ENCODE data around the gene MAPK4. TPM values are rescaled to one million over a fixed set of nuclear protein-coding genes. Genes with fewer than 3 reads are reported as not detected.
"Not testable (repeated sequence)": the region's sequence is repeated elsewhere in the genome, so short reads cannot be mapped to it uniquely, and the experiment has no call there.

The MAPK4 gene
- not detected in 2 replicates for total RNA-seq

DNA sequence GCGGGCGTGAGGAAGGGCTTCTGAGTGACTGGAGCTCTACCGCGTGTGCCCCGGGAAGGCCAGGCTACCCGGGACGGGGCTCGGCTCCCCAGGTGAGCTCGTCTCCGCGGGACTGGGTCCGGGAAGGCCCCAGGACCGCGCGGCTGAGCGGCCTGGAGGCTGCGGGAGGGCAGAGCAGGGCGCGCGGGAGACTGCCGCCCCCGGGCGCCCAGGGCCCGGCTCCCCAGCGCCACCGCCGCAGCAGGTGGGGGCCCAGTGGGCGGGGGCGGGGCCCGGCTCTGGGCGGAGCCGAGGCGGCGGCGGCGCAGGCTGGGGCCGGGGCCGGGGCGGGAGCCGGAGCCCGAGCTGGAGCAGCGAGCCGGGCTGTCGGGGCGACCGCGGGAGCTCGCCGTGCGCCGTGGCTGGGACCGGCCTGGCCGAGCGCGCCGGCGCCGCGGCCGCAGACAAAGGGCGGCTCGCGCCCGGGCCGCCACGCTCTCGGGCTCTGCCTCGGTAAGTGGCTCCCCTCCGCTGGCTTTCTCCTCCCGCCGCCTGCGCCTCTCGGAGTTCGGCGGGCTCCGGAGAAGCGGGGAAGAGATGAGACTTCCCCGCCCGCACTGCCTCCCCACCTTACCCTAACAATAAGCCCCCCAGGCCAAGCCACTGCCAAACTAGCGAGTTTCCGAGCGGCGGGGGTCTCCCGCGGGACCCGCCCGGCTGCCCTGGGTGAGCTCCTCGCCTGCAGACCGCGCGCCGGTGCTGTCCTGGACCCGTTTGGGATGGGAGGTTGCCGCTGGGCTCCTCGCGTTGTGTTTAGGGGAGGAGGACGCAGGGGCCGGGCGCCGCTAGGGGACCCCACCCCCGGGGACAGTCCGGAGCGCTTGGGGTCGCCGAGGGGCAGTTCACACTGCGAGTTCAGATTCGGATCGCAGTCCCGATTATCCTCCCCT, at the start of gene MAPK4:
Gene MAPK4 (plus strand): TSS at position 336 of the 929 bp plus-strand sequence. CDS start 103,872 bp downstream, outside the sequence.
- TF ChIP-seq, protein P1, sequence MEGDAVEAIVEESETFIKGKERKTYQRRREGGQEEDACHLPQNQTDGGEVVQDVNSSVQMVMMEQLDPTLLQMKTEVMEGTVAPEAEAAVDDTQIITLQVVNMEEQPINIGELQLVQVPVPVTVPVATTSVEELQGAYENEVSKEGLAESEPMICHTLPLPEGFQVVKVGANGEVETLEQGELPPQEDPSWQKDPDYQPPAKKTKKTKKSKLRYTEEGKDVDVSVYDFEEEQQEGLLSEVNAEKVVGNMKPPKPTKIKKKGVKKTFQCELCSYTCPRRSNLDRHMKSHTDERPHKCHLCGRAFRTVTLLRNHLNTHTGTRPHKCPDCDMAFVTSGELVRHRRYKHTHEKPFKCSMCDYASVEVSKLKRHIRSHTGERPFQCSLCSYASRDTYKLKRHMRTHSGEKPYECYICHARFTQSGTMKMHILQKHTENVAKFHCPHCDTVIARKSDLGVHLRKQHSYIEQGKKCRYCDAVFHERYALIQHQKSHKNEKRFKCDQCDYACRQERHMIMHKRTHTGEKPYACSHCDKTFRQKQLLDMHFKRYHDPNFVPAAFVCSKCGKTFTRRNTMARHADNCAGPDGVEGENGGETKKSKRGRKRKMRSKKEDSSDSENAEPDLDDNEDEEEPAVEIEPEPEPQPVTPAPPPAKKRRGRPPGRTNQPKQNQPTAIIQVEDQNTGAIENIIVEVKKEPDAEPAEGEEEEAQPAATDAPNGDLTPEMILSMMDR (IDR thresholded peaks at IDR 0.05; ENCODE audit: extremely low read depth, low read depth, low read length) = no peak
- Histone ChIP-seq H3K27me3 (ENCODE audit: insufficient read depth, low read length) (peaks cover 38% of the 10 kb centered on the region), H3K36me3 (ENCODE audit: insufficient read depth, low read length) (no peaks in the 10 kb centered on the region), H3K4me1 (ENCODE audit: insufficient read depth, low read length) (no peaks in the 10 kb centered on the region), H2AFZ (ENCODE audit: low read length) (no peak within 1 kb of the TSS), H3K27ac (ENCODE audit: low read depth, low read length) (no peak within 1 kb of the TSS), H3K4me2 (ENCODE audit: insufficient read depth, low read length) (peak within 1 kb of the TSS; percentile 48), H3K79me2 (ENCODE audit: insufficient read depth, low read length) (no peaks in the 10 kb centered on the region), H3K4me3 (ENCODE audit: insufficient read depth, low read length) (peak within 1 kb of the TSS; percentile 48), H4K20me1 (ENCODE audit: insufficient read depth, low read length) (no peaks in the 10 kb centered on the region), H3K9me3 (ENCODE audit: low read depth, low read length) (no peaks in the 10 kb centered on the region)
- DNase-seq (ENCODE audit: insufficient read length, low spot score, missing footprints) = peak; percentile 91

DNA sequence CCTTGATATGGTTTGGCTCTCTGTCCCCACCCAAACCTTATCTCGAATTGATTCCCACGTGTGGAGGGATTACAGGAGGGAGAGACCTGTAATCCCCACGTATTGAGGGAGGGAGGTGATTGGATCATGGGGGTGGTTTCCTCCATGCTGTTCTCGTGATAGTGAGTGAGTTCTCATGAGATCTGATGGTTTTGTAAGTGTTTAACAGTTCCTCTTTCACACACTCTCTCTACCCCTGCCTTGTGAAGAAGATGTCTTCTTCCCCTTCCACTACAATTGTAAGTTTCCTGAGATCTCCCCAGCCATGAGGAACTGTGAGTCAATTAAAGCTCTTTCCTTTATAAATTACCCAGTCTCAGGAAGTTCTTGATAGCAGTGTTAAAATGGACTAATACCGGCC, 42.6 kb upstream of the MAPK4 start:
- not testable (repeated sequence) for H3K4me2 ChIP-seq (ENCODE audit: insufficient read depth, low read length); H3K4me1 ChIP-seq (ENCODE audit: insufficient read depth, low read length); H3K27me3 ChIP-seq (ENCODE audit: insufficient read depth, low read length); H3K9me3 ChIP-seq (ENCODE audit: low read depth, low read length); H4K20me1 ChIP-seq (ENCODE audit: insufficient read depth, low read length); H3K36me3 ChIP-seq (ENCODE audit: insufficient read depth, low read length); H3K27ac ChIP-seq (ENCODE audit: low read depth, low read length); H3K4me3 ChIP-seq (ENCODE audit: insufficient read depth, low read length); DNase-seq (ENCODE audit: insufficient read length, low spot score, missing footprints); H3K79me2 ChIP-seq (ENCODE audit: insufficient read depth, low read length); H2AFZ ChIP-seq (ENCODE audit: low read length)

DNA sequence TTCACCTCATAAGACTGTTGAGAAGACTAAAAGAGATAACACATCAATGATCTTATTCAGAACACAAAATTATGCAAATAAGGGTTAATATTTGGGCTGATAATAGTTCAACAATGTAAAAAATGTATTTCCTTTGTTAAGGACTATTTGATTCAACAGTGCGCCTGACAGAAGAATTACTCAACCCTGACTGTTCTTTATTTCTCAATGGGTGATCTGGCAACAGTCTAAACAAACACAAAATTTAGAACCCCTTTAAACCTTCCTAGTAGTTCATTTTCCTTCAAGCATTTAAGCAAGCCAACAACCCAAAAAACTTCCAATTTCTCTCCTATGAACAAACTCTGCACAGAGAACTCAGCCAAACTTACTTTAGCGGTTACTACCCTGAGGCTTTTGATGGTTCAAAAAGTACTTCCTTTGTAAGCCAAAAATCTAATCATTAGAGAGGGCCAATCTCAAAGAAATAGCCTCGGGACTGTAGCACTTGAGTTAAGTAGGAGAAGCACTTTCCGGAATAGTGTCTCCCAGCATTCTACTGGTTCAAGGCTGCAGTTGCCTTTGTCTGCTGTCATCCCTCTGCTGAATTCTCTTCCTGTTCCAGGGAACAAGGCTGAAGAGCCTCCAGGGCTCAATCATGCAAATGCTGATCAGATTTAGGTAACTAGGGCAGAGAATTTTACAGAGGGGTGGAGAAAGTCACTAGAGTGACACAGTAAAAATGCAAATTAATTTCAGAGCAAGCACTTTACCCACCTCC, 40.9 kb upstream of the MAPK4 start:
- no peak overlapping the region for H3K4me3 ChIP-seq (ENCODE audit: insufficient read depth, low read length)
- no peaks in the 10 kb centered on the region for H3K36me3 ChIP-seq (ENCODE audit: insufficient read depth, low read length)
- no peak overlapping the region for H3K27ac ChIP-seq (ENCODE audit: low read depth, low read length)
- no peak overlapping the region for H2AFZ ChIP-seq (ENCODE audit: low read length)
- no peaks in the 10 kb centered on the region for H3K79me2 ChIP-seq (ENCODE audit: insufficient read depth, low read length)
- DNase-seq (ENCODE audit: insufficient read length, low spot score, missing footprints) = no peak
- no peaks in the 10 kb centered on the region for H3K4me1 ChIP-seq (ENCODE audit: insufficient read depth, low read length)
- no peaks in the 10 kb centered on the region for H3K27me3 ChIP-seq (ENCODE audit: insufficient read depth, low read length)
- H3K9me3 ChIP-seq (ENCODE audit: low read depth, low read length) = no peaks in the 10 kb centered on the region
- H3K4me2 ChIP-seq (ENCODE audit: insufficient read depth, low read length) = no peak overlapping the region
- TF ChIP-seq, protein P1 (IDR thresholded peaks at IDR 0.05; ENCODE audit: extremely low read depth, low read depth, low read length) = no peak
- no peaks in the 10 kb centered on the region for H4K20me1 ChIP-seq (ENCODE audit: insufficient read depth, low read length)

DNA sequence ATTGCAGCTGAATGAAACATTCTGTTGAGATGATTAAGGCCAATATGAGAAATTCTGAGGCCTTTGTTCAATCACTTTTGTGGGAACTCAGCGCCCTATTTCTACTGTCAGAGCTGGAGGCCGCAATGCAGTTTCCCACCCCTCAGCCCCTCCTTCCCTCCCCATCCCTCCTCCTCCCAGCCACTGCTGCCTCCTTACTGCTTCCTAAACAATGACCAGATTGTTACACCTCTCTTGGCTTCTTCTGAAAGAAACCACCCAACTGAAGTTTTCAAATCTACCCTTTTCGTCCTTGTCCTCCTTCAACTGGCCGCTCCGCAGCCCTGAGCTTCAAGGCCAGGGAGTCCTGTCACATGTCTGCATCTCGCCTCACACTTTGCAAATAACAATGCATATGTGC, 36.7 kb upstream of the MAPK4 start:
- no peaks in the 10 kb centered on the region for H3K9me3 ChIP-seq (ENCODE audit: low read depth, low read length)
- H3K4me1 ChIP-seq (ENCODE audit: insufficient read depth, low read length) = no peaks in the 10 kb centered on the region
- H3K36me3 ChIP-seq (ENCODE audit: insufficient read depth, low read length) = no peaks in the 10 kb centered on the region
- TF ChIP-seq, protein P1 (IDR thresholded peaks at IDR 0.05; ENCODE audit: extremely low read depth, low read depth, low read length) = no peak
- no peaks in the 10 kb centered on the region for H3K27me3 ChIP-seq (ENCODE audit: insufficient read depth, low read length)
- DNase-seq (ENCODE audit: insufficient read length, low spot score, missing footprints) = no peak
- H3K27ac ChIP-seq (ENCODE audit: low read depth, low read length) = no peak overlapping the region
- H3K79me2 ChIP-seq (ENCODE audit: insufficient read depth, low read length) = no peaks in the 10 kb centered on the region
- no peaks in the 10 kb centered on the region for H4K20me1 ChIP-seq (ENCODE audit: insufficient read depth, low read length)
- H3K4me2 ChIP-seq (ENCODE audit: insufficient read depth, low read length) = no peak overlapping the region
- no peak overlapping the region for H3K4me3 ChIP-seq (ENCODE audit: insufficient read depth, low read length)
- H2AFZ ChIP-seq (ENCODE audit: low read length) = no peak overlapping the region

Measured in osteoblast (primary cell).